Liver (tissue), 9 donors: ENCODE measurements around the gene UGT1A6. TPM values are rescaled to one million over a fixed set of nuclear protein-coding genes. Genes with fewer than 3 reads are reported as not detected.
A peak's percentile ranks its signal among the peaks of the same experiment; 100 is the strongest.

Experiments used
- DNase-seq: peaks from one replicate; pipeline ENCODE4 v3.0.0-alpha.2; 2017; ENCODE audit warnings: low spot score
- H3K27ac ChIP-seq, 2 donors: one replicate each; pipeline ENCODE4 v1.7.0; 2013; ENCODE audit warnings: inconsistent platforms in 2 of 2, low read length in 2 of 2, control low read depth in 1 of 2, low read depth in 1 of 2, mild to moderate bottlenecking in 1 of 2
- H3K27me3 ChIP-seq, 4 donors: one replicate each; pipeline versions ENCODE4 v1.6.1 to v1.7.0; 2013; ENCODE audit warnings: low read length in 3 of 4, inconsistent platforms in 1 of 4, mild to moderate bottlenecking in 1 of 4, moderate library complexity in 1 of 4; ENCODE audit not compliant: control insufficient read depth in 4 of 4, insufficient read depth in 4 of 4
- H3K36me3 ChIP-seq, 4 donors: one replicate each; pipeline versions ENCODE4 v1.6.1 to v1.7.0; 2013; ENCODE audit warnings: low read length in 3 of 4, mild to moderate bottlenecking in 3 of 4, low read depth in 1 of 4, moderate library complexity in 1 of 4; ENCODE audit not compliant: control insufficient read depth in 4 of 4, insufficient read depth in 3 of 4
- H3K4me1 ChIP-seq, 4 donors: one replicate each; pipeline versions ENCODE4 v1.6.1 to v1.7.0; 2013; ENCODE audit warnings: low read length in 3 of 4, mild to moderate bottlenecking in 3 of 4, moderate library complexity in 1 of 4; ENCODE audit not compliant: control insufficient read depth in 4 of 4, insufficient read depth in 4 of 4
- H3K4me3 ChIP-seq, 3 donors: one replicate each; pipeline versions ENCODE4 v1.6.1 to v1.7.0; 2013; ENCODE audit warnings: low read length in 3 of 3, control low read depth in 1 of 3, low read depth in 1 of 3, mild to moderate bottlenecking in 1 of 3
- H3K9ac ChIP-seq, 2 donors: one replicate each; pipeline ENCODE4 v1.7.0; 2013; ENCODE audit warnings: low read length in 2 of 2, mild to moderate bottlenecking in 2 of 2, moderate library complexity in 2 of 2, control low read depth in 1 of 2, low read depth in 1 of 2
- H3K9me3 ChIP-seq, 4 donors: one replicate each; pipeline versions ENCODE4 v1.6.1 to v1.7.0; 2013; ENCODE audit warnings: low read length in 3 of 4; ENCODE audit not compliant: control insufficient read depth in 4 of 4
- EGR1 ChIP-seq, 2 donors: IDR thresholded peaks; 2 replicates each; pipeline ENCODE4 v1.6.1; 2016 to 2018; ENCODE audit warnings: antibody characterized with exemption in 2 of 2, low read depth in 2 of 2
- FOXA1 ChIP-seq: IDR thresholded peaks from 2 replicates; pipeline ENCODE4 v1.6.1; 2016; ENCODE audit warnings: antibody characterized with exemption
- FOXA2 ChIP-seq: IDR thresholded peaks from 2 replicates; pipeline ENCODE4 v1.6.1; 2016; ENCODE audit warnings: antibody characterized with exemption
- GABPA ChIP-seq, 2 donors: IDR thresholded peaks in 1 of 2; conservative IDR thresholded peaks in 1 of 2; 2 replicates each; pipeline ENCODE4 v1.6.1; 2016; ENCODE audit warnings: antibody characterized with exemption in 2 of 2, mild to moderate bottlenecking in 1 of 2, moderate library complexity in 1 of 2
- HNF4A ChIP-seq, 2 donors: conservative IDR thresholded peaks; 2 replicates each; pipeline ENCODE4 v1.6.1; 2016; ENCODE audit warnings: antibody characterized with exemption in 2 of 2, mild to moderate bottlenecking in 2 of 2
- HNF4G ChIP-seq: IDR thresholded peaks from 2 replicates; pipeline ENCODE4 v1.6.1; 2016; ENCODE audit warnings: antibody characterized with exemption
- JUND ChIP-seq, 2 donors: IDR thresholded peaks; 2 replicates each; pipeline ENCODE4 v1.6.1; 2016; ENCODE audit warnings: antibody characterized with exemption in 2 of 2
- NR2F2 ChIP-seq: IDR thresholded peaks from 2 replicates; pipeline ENCODE4 v1.6.1; 2016; ENCODE audit warnings: antibody characterized with exemption
- RAD21 ChIP-seq, 2 donors: IDR thresholded peaks; 2 replicates each; pipeline ENCODE4 v1.6.1; 2016; ENCODE audit warnings: antibody characterized with exemption in 2 of 2, mild to moderate bottlenecking in 2 of 2
- RXRA ChIP-seq, 2 donors: IDR thresholded peaks; 2 replicates each; pipeline ENCODE4 v1.6.1; 2017 to 2018; ENCODE audit warnings: antibody characterized with exemption in 2 of 2, mild to moderate bottlenecking in 1 of 2
- SP1 ChIP-seq: IDR thresholded peaks from 2 replicates; pipeline ENCODE4 v1.6.1; 2018; ENCODE audit warnings: antibody characterized with exemption, mild to moderate bottlenecking
- TAF1 ChIP-seq: conservative IDR thresholded peaks from 2 replicates; pipeline ENCODE4 v1.6.1; 2016; ENCODE audit warnings: antibody characterized with exemption, mild to moderate bottlenecking
- YY1 ChIP-seq: IDR thresholded peaks from 2 replicates; pipeline ENCODE4 v1.6.1; 2016; ENCODE audit warnings: antibody characterized with exemption, mild to moderate bottlenecking
- WGBS: extraction: QIAGEN DNeasy Blood & Tissue Kit; methylation state at CpG from one replicate; pipeline ENCODE4 v1.1.7; 2013; 5-methylcytosine and 5-hydroxymethylcytosine counted together
- polyA plus RNA-seq, 2 donors: library from polyadenylated mRNA; stranded (reverse) in 1 of 2; unstranded in 1 of 2; fragments of 200-250 nt in 1 of 2; fragments of >200 nt in 1 of 2; fragmentation: Nextera tagmentation in 1 of 2; extraction: Ambion mirVana in 1 of 2; gene quantifications; one replicate each; pipeline versions ENCODE4 v1.2.1 to v1.2.3, GENCODE V29; 2013 to 2015
- total RNA-seq, 2 donors: library from RNA; depleted of rRNA; stranded (reverse); fragments of >200 nt; gene quantifications; one replicate each; pipeline ENCODE4 v1.2.3, GENCODE V29; 2014
- TF ChIP-seq, protein P1 (sequence below): fragments of 150-350 bp; IDR thresholded peaks from 2 replicates; pipeline ENCODE4 v1.5.1; 2017; ENCODE audit warnings: improper control_type of control experiment, low read depth, low read length; ENCODE audit not compliant: missing input control
- TF ChIP-seq, protein P2 (sequence below): IDR thresholded peaks from 2 replicates; pipeline ENCODE4 v1.6.1; 2016; ENCODE audit warnings: antibody characterized with exemption
- TF ChIP-seq, protein P3 (sequence below): IDR thresholded peaks from 2 replicates; pipeline ENCODE4 v1.6.1; 2016; ENCODE audit warnings: antibody characterized with exemption
- TF ChIP-seq, protein P4 (sequence below): IDR thresholded peaks from 2 replicates; pipeline ENCODE4 v1.6.1; 2016; ENCODE audit warnings: antibody characterized with exemption
- donor health status: healthy.
- donor health status: healthy.
- donor health status: healthy.
- donor health status: healthy.
- donor health status: healthy.

The UGT1A6 gene
- total and polyA plus RNA-seq, 4 donors = 33.4 to 103 (median 46.5) TPM; not detected in 1

DNA sequence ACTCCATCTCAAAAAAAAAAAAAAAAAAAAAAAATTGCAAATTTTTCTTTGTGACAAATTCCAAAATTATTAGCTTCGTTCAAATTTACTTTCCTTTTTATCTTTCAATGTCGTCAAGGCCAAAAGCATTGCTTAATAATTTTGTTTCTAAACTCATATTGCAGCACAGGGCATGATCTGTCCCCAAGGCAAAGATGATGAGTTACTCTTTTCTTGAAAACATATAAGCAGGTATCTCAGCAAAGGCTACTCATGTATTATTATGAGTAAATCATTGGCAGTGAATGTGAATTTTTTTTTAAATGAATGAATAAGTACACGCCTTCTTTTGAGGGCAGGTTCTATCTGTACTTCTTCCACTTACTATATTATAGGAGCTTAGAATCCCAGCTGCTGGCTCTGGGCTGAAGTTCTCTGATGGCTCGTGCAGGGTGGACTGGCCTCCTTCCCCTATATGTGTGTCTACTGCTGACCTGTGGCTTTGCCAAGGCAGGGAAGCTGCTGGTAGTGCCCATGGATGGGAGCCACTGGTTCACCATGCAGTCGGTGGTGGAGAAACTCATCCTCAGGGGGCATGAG, 11.1 kb upstream of the UGT1A6 start, which contains the start of gene UGT1A7:
UGT1A7 (plus strand) TSS at position 381 of the 579 bp plus-strand sequence; CDS start at position 418, 37 bp downstream.
- H3K27ac ChIP-seq = peak within 1 kb of the TSS in 1 of 2 donors; percentile 35
- no peaks in the 10 kb centered on the region for H3K36me3 ChIP-seq
- no peak for DNase-seq
- H3K4me3 ChIP-seq = no peak within 1 kb of the TSS
- no peaks in the 10 kb centered on the region for H3K9me3 ChIP-seq
- H3K4me1 ChIP-seq = peaks cover 1 to 6% (median 4%) of the 10 kb centered on the region in 4 donors
- no peaks in the 10 kb centered on the region for H3K27me3 ChIP-seq
- no peak within 1 kb of the TSS for H3K9ac ChIP-seq
- peak; percentile 28 to 41 for TF ChIP-seq HNF4A (conservative IDR thresholded peaks at IDR 0.05)
- no peak for TF ChIP-seq RAD21 (IDR thresholded peaks at IDR 0.05)
- WGBS = 63% methylated on average over 5 of the region's 5 CpGs

DNA sequence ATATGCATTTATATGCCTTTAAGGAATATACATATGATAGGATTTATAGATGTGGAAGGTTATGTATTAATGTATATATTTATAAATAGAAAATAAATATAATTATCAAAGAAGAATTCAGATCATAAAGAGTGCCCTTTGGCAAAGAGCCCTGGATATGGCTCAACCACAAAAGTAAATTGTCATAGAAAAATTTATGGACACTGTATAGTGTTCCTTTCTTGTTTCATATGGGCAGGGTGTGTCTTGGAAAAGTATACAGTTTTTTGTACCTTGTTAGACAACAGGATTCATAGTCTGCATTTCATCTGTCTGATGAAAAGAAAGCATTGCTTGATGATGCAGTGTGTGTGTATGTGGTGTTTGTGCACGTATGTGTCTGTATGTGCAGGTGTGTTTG, 8.1 kb upstream of the UGT1A6 start:
- no peak overlapping the region for H3K4me3 ChIP-seq
- peaks cover 0 to 8% (median 3%) of the 10 kb centered on the region in 4 donors for H3K4me1 ChIP-seq
- H3K27me3 ChIP-seq = no peaks in the 10 kb centered on the region
- no peak overlapping the region for H3K27ac ChIP-seq
- H3K9me3 ChIP-seq = no peaks in the 10 kb centered on the region
- H3K36me3 ChIP-seq = no peaks in the 10 kb centered on the region
- DNase-seq = no peak
- H3K9ac ChIP-seq = no peak overlapping the region
- TF ChIP-seq, protein P1, sequence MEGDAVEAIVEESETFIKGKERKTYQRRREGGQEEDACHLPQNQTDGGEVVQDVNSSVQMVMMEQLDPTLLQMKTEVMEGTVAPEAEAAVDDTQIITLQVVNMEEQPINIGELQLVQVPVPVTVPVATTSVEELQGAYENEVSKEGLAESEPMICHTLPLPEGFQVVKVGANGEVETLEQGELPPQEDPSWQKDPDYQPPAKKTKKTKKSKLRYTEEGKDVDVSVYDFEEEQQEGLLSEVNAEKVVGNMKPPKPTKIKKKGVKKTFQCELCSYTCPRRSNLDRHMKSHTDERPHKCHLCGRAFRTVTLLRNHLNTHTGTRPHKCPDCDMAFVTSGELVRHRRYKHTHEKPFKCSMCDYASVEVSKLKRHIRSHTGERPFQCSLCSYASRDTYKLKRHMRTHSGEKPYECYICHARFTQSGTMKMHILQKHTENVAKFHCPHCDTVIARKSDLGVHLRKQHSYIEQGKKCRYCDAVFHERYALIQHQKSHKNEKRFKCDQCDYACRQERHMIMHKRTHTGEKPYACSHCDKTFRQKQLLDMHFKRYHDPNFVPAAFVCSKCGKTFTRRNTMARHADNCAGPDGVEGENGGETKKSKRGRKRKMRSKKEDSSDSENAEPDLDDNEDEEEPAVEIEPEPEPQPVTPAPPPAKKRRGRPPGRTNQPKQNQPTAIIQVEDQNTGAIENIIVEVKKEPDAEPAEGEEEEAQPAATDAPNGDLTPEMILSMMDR = no peak
- no peak for TF ChIP-seq HNF4G
- TF ChIP-seq SP1 = no peak
- no peak for TF ChIP-seq EGR1 (IDR thresholded peaks at IDR 0.05; ENCODE audit: low read depth in 2 of 2)
- TF ChIP-seq TAF1 = no peak
- TF ChIP-seq NR2F2 = no peak
- no peak for TF ChIP-seq JUND (IDR thresholded peaks at IDR 0.05)
- no peak for TF ChIP-seq FOXA2
- TF ChIP-seq RAD21 (IDR thresholded peaks at IDR 0.05) = no peak
- TF ChIP-seq, protein P2, sequence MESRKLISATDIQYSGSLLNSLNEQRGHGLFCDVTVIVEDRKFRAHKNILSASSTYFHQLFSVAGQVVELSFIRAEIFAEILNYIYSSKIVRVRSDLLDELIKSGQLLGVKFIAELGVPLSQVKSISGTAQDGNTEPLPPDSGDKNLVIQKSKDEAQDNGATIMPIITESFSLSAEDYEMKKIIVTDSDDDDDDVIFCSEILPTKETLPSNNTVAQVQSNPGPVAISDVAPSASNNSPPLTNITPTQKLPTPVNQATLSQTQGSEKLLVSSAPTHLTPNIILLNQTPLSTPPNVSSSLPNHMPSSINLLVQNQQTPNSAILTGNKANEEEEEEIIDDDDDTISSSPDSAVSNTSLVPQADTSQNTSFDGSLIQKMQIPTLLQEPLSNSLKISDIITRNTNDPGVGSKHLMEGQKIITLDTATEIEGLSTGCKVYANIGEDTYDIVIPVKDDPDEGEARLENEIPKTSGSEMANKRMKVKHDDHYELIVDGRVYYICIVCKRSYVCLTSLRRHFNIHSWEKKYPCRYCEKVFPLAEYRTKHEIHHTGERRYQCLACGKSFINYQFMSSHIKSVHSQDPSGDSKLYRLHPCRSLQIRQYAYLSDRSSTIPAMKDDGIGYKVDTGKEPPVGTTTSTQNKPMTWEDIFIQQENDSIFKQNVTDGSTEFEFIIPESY = no peak
- no peak for TF ChIP-seq RXRA (IDR thresholded peaks at IDR 0.05)
- 81% methylated on average over 1 of the region's 1 CpG for WGBS

DNA sequence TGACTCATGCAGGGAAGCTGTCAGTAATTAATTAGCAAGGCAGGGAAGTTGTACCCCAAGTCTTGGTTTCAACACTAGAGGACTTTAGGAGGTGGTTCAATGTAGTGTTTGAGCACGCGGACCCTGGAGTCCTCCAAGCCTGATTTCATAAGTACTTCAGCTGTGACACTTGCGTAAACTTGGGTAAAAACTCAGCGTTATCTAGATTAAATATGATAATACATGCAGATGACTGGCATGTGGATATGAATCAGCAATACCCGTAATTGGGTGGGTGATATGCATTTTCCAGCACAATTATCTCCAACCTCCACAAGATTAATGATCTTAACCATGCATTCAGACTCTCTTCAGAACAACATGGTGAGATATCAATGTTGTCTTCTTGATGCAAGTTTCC, 5.8 kb upstream of the UGT1A6 start:
- Histone ChIP-seq H3K36me3 (no peaks in the 10 kb centered on the region), H3K27me3 (no peaks in the 10 kb centered on the region), H3K27ac (no peak overlapping the region), H3K9ac (no peak overlapping the region), H3K9me3 (no peaks in the 10 kb centered on the region), H3K4me3 (no peak overlapping the region), H3K4me1 (peaks cover under 1 to 5% (median 3%) of the 10 kb centered on the region in 4 donors)
- DNase-seq = no peak
- 77% methylated on average over 5 of the region's 5 CpGs for WGBS
- TF ChIP-seq HNF4A (conservative IDR thresholded peaks at IDR 0.05) (no peak), FOXA2 (no peak), EGR1 (IDR thresholded peaks at IDR 0.05; ENCODE audit: low read depth in 2 of 2) (no peak), SP1 (no peak), GABPA (IDR thresholded peaks at IDR 0.05 in 1 of 2, conservative IDR thresholded peaks at IDR 0.05 in 1 of 2) (no peak), JUND (IDR thresholded peaks at IDR 0.05) (no peak), RAD21 (IDR thresholded peaks at IDR 0.05) (no peak), FOXA1 (no peak), HNF4G (no peak), NR2F2 (no peak), TAF1 (no peak), YY1 (no peak)
- TF ChIP-seq, protein P3, sequence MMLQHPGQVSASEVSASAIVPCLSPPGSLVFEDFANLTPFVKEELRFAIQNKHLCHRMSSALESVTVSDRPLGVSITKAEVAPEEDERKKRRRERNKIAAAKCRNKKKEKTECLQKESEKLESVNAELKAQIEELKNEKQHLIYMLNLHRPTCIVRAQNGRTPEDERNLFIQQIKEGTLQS = no peak
- TF ChIP-seq, protein P2 = no peak
- TF ChIP-seq, protein P4, sequence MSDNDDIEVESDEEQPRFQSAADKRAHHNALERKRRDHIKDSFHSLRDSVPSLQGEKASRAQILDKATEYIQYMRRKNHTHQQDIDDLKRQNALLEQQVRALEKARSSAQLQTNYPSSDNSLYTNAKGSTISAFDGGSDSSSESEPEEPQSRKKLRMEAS = no peak
- TF ChIP-seq, protein P1 = no peak
